ENCODE measurements around the gene CTBP1.

The CTBP1 gene

GRCh38 chr4:1187182-1187581 is 61.7 kb downstream of the CTBP1 start:
- Histone ChIP-seq H3K27ac (ENCODE audit: low read depth, low read length, poor library complexity, severe bottlenecking) (no peak overlapping the region), H3K79me2 (ENCODE audit: insufficient read depth, low read length) (no peaks in the 10 kb centered on the region), H3K4me1 (ENCODE audit: insufficient read depth, low read length, severe bottlenecking) (no peaks in the 10 kb centered on the region), H3K9me3 (ENCODE audit: low read length) (no peaks in the 10 kb centered on the region), H3K9me2 (ENCODE audit: low read depth, low read length) (no peaks in the 10 kb centered on the region), H3K27me3 (ENCODE audit: insufficient read depth, low read length) (no peaks in the 10 kb centered on the region; the same call in 1 of the 2 replicates), H3K9ac (ENCODE audit: low read length) (no peak overlapping the region), H3K4me3 (ENCODE audit: low read depth, low read length, poor library complexity, severe bottlenecking) (no peak overlapping the region), H3K36me3 (ENCODE audit: insufficient read depth, low read length) (no peaks in the 10 kb centered on the region), H4K20me1 (ENCODE audit: insufficient read depth, low read length) (no peaks in the 10 kb centered on the region), H3K4me2 (ENCODE audit: low read length) (no peak overlapping the region), H3F3A (ENCODE audit: insufficient read depth, low read length) (no peaks in the 10 kb centered on the region), H2AFZ (ENCODE audit: low read length) (no peak overlapping the region)
- TF ChIP-seq EZH2 (IDR thresholded peaks at IDR 0.05; ENCODE audit: borderline replicate concordance, low read length) (no peak), CTCF (IDR thresholded peaks at IDR 0.05; ENCODE audit: low read length) (no peak)

GRCh38 chr4:1183985-1184773 is 64.8 kb downstream of the CTBP1 start:
- Histone ChIP-seq H3K4me3 (ENCODE audit: low read depth, low read length, poor library complexity, severe bottlenecking) (no peak overlapping the region), H2AFZ (ENCODE audit: low read length) (no peak overlapping the region), H3K27ac (ENCODE audit: low read depth, low read length, poor library complexity, severe bottlenecking) (no peak overlapping the region), H3K9ac (ENCODE audit: low read length) (no peak overlapping the region), H3K79me2 (ENCODE audit: insufficient read depth, low read length) (no peaks in the 10 kb centered on the region), H3K27me3 (ENCODE audit: insufficient read depth, low read length) (no peaks in the 10 kb centered on the region), H3K4me1 (ENCODE audit: insufficient read depth, low read length, severe bottlenecking) (no peaks in the 10 kb centered on the region), H3K4me2 (ENCODE audit: low read length) (no peak overlapping the region), H3K9me2 (ENCODE audit: low read depth, low read length) (no peaks in the 10 kb centered on the region), H3K9me3 (ENCODE audit: low read length) (peaks cover 8% of the 10 kb centered on the region; the same call in 1 of the 2 replicates), H3K36me3 (ENCODE audit: insufficient read depth, low read length) (no peaks in the 10 kb centered on the region), H4K20me1 (ENCODE audit: insufficient read depth, low read length) (no peaks in the 10 kb centered on the region), H3F3A (ENCODE audit: insufficient read depth, low read length) (no peaks in the 10 kb centered on the region)
- TF ChIP-seq CTCF (IDR thresholded peaks at IDR 0.05; ENCODE audit: low read length) (no peak), EZH2 (IDR thresholded peaks at IDR 0.05; ENCODE audit: borderline replicate concordance, low read length) (no peak)

GRCh38 chr4:1182313-1182712 is 66.6 kb downstream of the CTBP1 start:
- TF ChIP-seq EZH2 (IDR thresholded peaks at IDR 0.05; ENCODE audit: borderline replicate concordance, low read length) = no peak
- no peak for TF ChIP-seq CTCF (IDR thresholded peaks at IDR 0.05; ENCODE audit: low read length)

More at GRCh38 chr4:1182313-1182712, 66.6 kb downstream of the CTBP1 start:
- Histone ChIP-seq H4K20me1 (ENCODE audit: insufficient read depth, low read length) (no peaks in the 10 kb centered on the region), H3K79me2 (ENCODE audit: insufficient read depth, low read length) (no peaks in the 10 kb centered on the region), H3K9me3 (ENCODE audit: low read length) (peaks cover 8% of the 10 kb centered on the region; the same call in 1 of the 2 replicates), H3K4me3 (ENCODE audit: low read depth, low read length, poor library complexity, severe bottlenecking) (no peak overlapping the region), H3K36me3 (ENCODE audit: insufficient read depth, low read length) (no peaks in the 10 kb centered on the region), H2AFZ (ENCODE audit: low read length) (no peak overlapping the region), H3K4me1 (ENCODE audit: insufficient read depth, low read length, severe bottlenecking) (no peaks in the 10 kb centered on the region), H3K27ac (ENCODE audit: low read depth, low read length, poor library complexity, severe bottlenecking) (no peak overlapping the region), H3K4me2 (ENCODE audit: low read length) (no peak overlapping the region), H3K9me2 (ENCODE audit: low read depth, low read length) (no peaks in the 10 kb centered on the region), H3K27me3 (ENCODE audit: insufficient read depth, low read length) (no peaks in the 10 kb centered on the region), H3K9ac (ENCODE audit: low read length) (no peak overlapping the region), H3F3A (ENCODE audit: insufficient read depth, low read length) (no peaks in the 10 kb centered on the region)

All from OCI-LY1 (cell line).